Type B pancreatic cell (in vitro differentiated cells): ENCODE measurements around the gene TBC1D19. TPM values are rescaled to one million over a fixed set of nuclear protein-coding genes. Genes with fewer than 3 reads are reported as not detected.

Experiments used
- DNase-seq: peaks from one replicate; pipeline ENCODE4 v3.0.0; 2021; ENCODE audit warnings: mixed read lengths; ENCODE audit not compliant: unreplicated experiment; ENCODE audit errors: extremely low spot score
- H3K27ac Mint-ChIP-seq: 2 replicates; pipeline ENCODE4 v1.8.0; 2021; ENCODE audit warnings: mild to moderate bottlenecking, mixed read lengths
- H3K27me3 Mint-ChIP-seq: 2 replicates; pipeline ENCODE4 v1.8.0; 2021; ENCODE audit warnings: mixed read lengths
- H3K36me3 Mint-ChIP-seq: 2 replicates; pipeline ENCODE4 v1.8.0; 2021; ENCODE audit warnings: mixed read lengths
- H3K4me1 Mint-ChIP-seq: one replicate; pipeline ENCODE4 v1.8.0; 2021; ENCODE audit warnings: mixed read lengths; ENCODE audit not compliant: unreplicated experiment
- H3K4me3 Mint-ChIP-seq: 2 replicates; pipeline ENCODE4 v1.8.0; 2021; ENCODE audit warnings: mild to moderate bottlenecking, mixed read lengths
- H3K9me3 Mint-ChIP-seq: 2 replicates; pipeline ENCODE4 v1.8.0; 2021; ENCODE audit warnings: mixed read lengths
- CTCF ChIP-seq: fragments of 200-600 bp; sonication (generic); conservative IDR thresholded peaks from 2 replicates; pipeline ENCODE4 v1.5.0; 2021; ENCODE audit warnings: antibody characterized with exemption, mild to moderate bottlenecking
- total RNA-seq: library from RNA; stranded (reverse); gene quantifications from 2 replicates; pipeline ENCODE4 v1.2.1, GENCODE V29; 2021; ENCODE audit warnings: low replicate concordance

Gene TBC1D19
- total RNA-seq, 1 donor from 2014 or later: 11.8 TPM

GRCh38 chr4:26786916-26787315 lies 203.0 kb downstream of the TBC1D19 start:
- no peak for DNase-seq
- Mint-ChIP-seq H3K36me3 (no peaks in the 10 kb centered on the region), H3K4me1 (peaks cover 20% of the 10 kb centered on the region), H3K27me3 (no peaks in the 10 kb centered on the region), H3K9me3 (no peaks in the 10 kb centered on the region), H3K4me3 (no peak overlapping the region), H3K27ac (no peak overlapping the region)
- TF ChIP-seq CTCF: no peak

GRCh38 chr4:26787461-26788340 lies 203.8 kb downstream of the TBC1D19 start:
- no peaks in the 10 kb centered on the region for H3K36me3 Mint-ChIP-seq
- H3K9me3 Mint-ChIP-seq: no peaks in the 10 kb centered on the region
- no peaks in the 10 kb centered on the region for H3K27me3 Mint-ChIP-seq
- DNase-seq: no peak
- H3K4me3 Mint-ChIP-seq: peak overlapping the region; percentile 40
- H3K4me1 Mint-ChIP-seq: peaks cover 16% of the 10 kb centered on the region
- peak; percentile 30 for TF ChIP-seq CTCF
- peak overlapping the region; percentile 30 for H3K27ac Mint-ChIP-seq

- no peaks in the 10 kb centered on the region for H3K27me3 Mint-ChIP-seq
- no peak for TF ChIP-seq CTCF
- no peak for DNase-seq
- no peaks in the 10 kb centered on the region for H3K36me3 Mint-ChIP-seq
- H3K4me3 Mint-ChIP-seq: no peak overlapping the region
- H3K4me1 Mint-ChIP-seq: peaks cover 16% of the 10 kb centered on the region
- H3K9me3 Mint-ChIP-seq: no peaks in the 10 kb centered on the region
- H3K27ac Mint-ChIP-seq: no peak overlapping the region
Measured at GRCh38 chr4:26788341-26788733, 204.5 kb downstream of the TBC1D19 start.

- Mint-ChIP-seq H3K27ac (no peak overlapping the region), H3K4me3 (no peak overlapping the region), H3K36me3 (no peaks in the 10 kb centered on the region), H3K4me1 (peaks cover 16% of the 10 kb centered on the region), H3K9me3 (no peaks in the 10 kb centered on the region), H3K27me3 (no peaks in the 10 kb centered on the region)
- TF ChIP-seq CTCF: no peak
- no peak for DNase-seq
Measured at GRCh38 chr4:26789208-26789607, 205.3 kb downstream of the TBC1D19 start.

GRCh38 chr4:26791346-26791745 lies 207.5 kb downstream of the TBC1D19 start:
- H3K4me3 Mint-ChIP-seq: no peak overlapping the region
- no peak for TF ChIP-seq CTCF
- H3K36me3 Mint-ChIP-seq: no peaks in the 10 kb centered on the region
- no peaks in the 10 kb centered on the region for H3K9me3 Mint-ChIP-seq
- H3K27ac Mint-ChIP-seq: no peak overlapping the region
- H3K4me1 Mint-ChIP-seq: peaks cover 9% of the 10 kb centered on the region
- DNase-seq: no peak
- no peaks in the 10 kb centered on the region for H3K27me3 Mint-ChIP-seq
